ENCODE data around the gene LRRC63.

The LRRC63 gene

GRCh38 chr13:46314587-46314986 is 102.9 kb downstream of the LRRC63 start:
- TF ChIP-seq TARDBP (IDR thresholded peaks at IDR 0.05) (no peak), SUZ12 (IDR thresholded peaks at IDR 0.05) (no peak), SP1 (IDR thresholded peaks at IDR 0.05) (no peak)
- no peak for DNase-seq (ENCODE audit: extremely low spot score)
- CTCF ChIA-PET = interaction anchor here (0.6 kb wide), 1 partner anchor 19 kb away, joined by 3 read pairs; no protein-coding TSS in a partner anchor

DNA sequence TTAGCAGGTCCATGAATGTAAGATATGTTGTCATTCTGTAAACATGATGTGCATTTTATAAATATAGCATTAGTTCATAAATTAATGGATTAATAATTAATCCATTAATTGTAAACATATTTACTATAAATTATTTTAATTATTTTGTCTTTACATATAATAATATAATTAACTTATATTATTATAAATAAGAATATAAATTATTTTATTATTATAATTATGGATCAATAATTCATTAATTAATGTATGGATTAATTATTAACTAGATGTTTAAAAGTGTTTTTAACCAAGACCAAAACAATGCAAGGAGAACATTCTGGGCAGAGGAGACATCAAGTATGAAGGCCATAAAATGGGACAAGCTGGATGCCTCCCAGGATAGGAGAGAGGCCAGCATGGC is 103.3 kb downstream of the LRRC63 start:
- no peak for TF ChIP-seq FOXA1 (IDR thresholded peaks at IDR 0.05)
- no peak for TF ChIP-seq NFRKB (IDR thresholded peaks at IDR 0.05)
- TF ChIP-seq SUZ12 (IDR thresholded peaks at IDR 0.05) = no peak
- no peak for TF ChIP-seq L3MBTL2 (conservative IDR thresholded peaks at IDR 0.05)
- TF ChIP-seq CTBP1 (IDR thresholded peaks at IDR 0.05; ENCODE audit: borderline replicate concordance) = no peak
- TF ChIP-seq ARNT (IDR thresholded peaks at IDR 0.05) = no peak
- TF ChIP-seq FOXM1 (IDR thresholded peaks at IDR 0.05; ENCODE audit: borderline replicate concordance) = no peak
- no peak for DNase-seq (ENCODE audit: extremely low spot score)
- ChIA-PET POLR2A (no interaction called here), CTCF (no interaction called here)

More at GRCh38 chr13:46314587-46314986, 102.9 kb downstream of the LRRC63 start:
- POLR2A ChIA-PET = no interaction called here

DNA sequence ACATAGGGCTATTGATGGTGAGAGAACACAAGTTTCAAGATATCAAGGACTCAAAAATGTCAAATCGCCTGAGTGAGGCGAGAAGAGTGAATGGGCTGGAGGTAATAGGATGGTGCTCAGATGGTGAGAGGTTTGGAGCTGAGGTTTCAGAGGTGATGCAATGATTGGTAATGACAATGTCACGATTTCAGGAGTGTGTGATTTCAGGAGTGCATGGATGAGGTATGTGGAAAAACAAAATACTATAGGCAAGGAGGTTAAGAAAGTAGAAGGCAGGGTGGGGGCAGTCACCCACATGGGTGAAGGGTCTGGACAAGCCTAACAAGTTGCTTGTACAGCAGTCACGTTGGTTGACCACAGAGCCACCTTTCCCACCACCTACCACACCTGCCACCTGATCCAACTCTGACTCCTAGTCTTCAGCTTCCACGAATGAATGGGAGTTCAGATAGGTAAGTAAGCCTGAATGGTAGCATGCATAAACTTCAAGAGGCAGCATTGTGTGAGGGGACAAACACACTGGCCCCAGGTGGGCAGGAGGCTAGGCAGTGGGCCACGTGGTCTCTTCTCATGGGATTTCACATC is 103.9 kb downstream of the LRRC63 start:
- TF ChIP-seq ELF4 (IDR thresholded peaks at IDR 0.05) = no peak
- ChIA-PET POLR2A (no interaction called here), CTCF (no interaction called here)
- no peak for DNase-seq (ENCODE audit: extremely low spot score)

GRCh38 chr13:46317120-46317519 is 105.4 kb downstream of the LRRC63 start:
- DNase-seq (ENCODE audit: extremely low spot score) = no peak
- ChIA-PET CTCF (no interaction called here), POLR2A (no interaction called here)
- TF ChIP-seq ELF4 (IDR thresholded peaks at IDR 0.05) (no peak), HDGF (IDR thresholded peaks at IDR 0.05; ENCODE audit: borderline replicate concordance) (no peak), CTBP1 (IDR thresholded peaks at IDR 0.05; ENCODE audit: borderline replicate concordance) (no peak), LEF1 (IDR thresholded peaks at IDR 0.05; ENCODE audit: borderline replicate concordance) (no peak), NFRKB (IDR thresholded peaks at IDR 0.05) (no peak), ZNF384 (IDR thresholded peaks at IDR 0.05) (no peak), SP1 (IDR thresholded peaks at IDR 0.05) (no peak)

DNA sequence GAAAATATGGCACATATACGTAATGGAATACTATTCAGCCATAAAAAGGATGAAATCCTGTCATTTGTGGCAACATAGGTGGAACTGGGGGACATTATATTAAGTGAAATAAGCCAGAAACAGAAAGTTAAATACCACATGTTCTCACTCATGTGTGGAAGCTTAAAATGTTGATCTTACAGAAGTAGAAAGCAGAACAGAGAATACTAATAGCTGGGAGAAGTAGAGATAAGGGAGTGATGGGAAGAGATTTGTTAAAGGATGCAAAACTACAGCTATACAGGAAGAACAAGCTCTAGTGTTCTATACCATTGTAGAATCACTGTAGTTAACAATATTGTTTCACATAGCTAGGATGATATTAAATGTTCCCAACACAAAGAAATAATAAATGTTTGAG is 107.3 kb downstream of the LRRC63 start:
- ChIA-PET CTCF (no interaction called here), POLR2A (no interaction called here)
- TF ChIP-seq ELF4 (IDR thresholded peaks at IDR 0.05) (no peak), HDGF (IDR thresholded peaks at IDR 0.05; ENCODE audit: borderline replicate concordance) (no peak), TARDBP (IDR thresholded peaks at IDR 0.05) (no peak), CTBP1 (IDR thresholded peaks at IDR 0.05; ENCODE audit: borderline replicate concordance) (no peak), SP1 (IDR thresholded peaks at IDR 0.05) (no peak), FOXA1 (IDR thresholded peaks at IDR 0.05) (no peak), FOXM1 (IDR thresholded peaks at IDR 0.05; ENCODE audit: borderline replicate concordance) (no peak), NFRKB (IDR thresholded peaks at IDR 0.05) (no peak), ZNF384 (IDR thresholded peaks at IDR 0.05) (no peak), ARNT (IDR thresholded peaks at IDR 0.05) (no peak), LEF1 (IDR thresholded peaks at IDR 0.05; ENCODE audit: borderline replicate concordance) (no peak), SUZ12 (IDR thresholded peaks at IDR 0.05) (no peak), L3MBTL2 (conservative IDR thresholded peaks at IDR 0.05) (no peak), FOXK2 (IDR thresholded peaks at IDR 0.05) (no peak), BHLHE40 (IDR thresholded peaks at IDR 0.05; ENCODE audit: borderline replicate concordance) (no peak)
- TF ChIP-seq, protein P1, sequence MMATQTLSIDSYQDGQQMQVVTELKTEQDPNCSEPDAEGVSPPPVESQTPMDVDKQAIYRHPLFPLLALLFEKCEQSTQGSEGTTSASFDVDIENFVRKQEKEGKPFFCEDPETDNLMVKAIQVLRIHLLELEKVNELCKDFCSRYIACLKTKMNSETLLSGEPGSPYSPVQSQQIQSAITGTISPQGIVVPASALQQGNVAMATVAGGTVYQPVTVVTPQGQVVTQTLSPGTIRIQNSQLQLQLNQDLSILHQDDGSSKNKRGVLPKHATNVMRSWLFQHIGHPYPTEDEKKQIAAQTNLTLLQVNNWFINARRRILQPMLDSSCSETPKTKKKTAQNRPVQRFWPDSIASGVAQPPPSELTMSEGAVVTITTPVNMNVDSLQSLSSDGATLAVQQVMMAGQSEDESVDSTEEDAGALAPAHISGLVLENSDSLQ (IDR thresholded peaks at IDR 0.05) = no peak
- DNase-seq (ENCODE audit: extremely low spot score) = no peak

DNA sequence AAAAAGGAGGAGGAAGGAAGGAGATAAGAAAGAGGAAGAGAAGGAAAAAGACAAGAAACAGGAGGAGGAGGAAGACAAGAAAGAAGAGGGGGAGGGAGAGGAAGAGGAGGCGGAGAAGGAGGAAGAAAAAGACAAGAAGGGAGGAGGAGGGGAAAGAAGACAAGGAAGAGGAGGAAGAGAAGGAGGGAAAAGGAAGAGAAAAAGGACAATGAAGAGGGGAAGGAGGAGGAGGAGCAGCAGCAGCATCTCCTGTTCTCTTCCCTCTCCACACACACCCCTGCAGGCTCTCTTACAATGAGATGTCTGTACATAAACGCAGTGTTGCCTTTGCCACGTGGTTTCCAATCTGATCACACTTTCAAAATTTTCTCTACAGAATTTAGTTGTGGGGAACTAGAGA is 108.7 kb downstream of the LRRC63 start:
- POLR2A ChIA-PET = no interaction called here
- CTCF ChIA-PET = no interaction called here

GRCh38 chr13:46320821-46321220 is 109.1 kb downstream of the LRRC63 start:
- TF ChIP-seq BHLHE40 (IDR thresholded peaks at IDR 0.05; ENCODE audit: borderline replicate concordance) = no peak
- TF ChIP-seq FOXA1 (IDR thresholded peaks at IDR 0.05) = no peak
- TF ChIP-seq L3MBTL2 (conservative IDR thresholded peaks at IDR 0.05) = no peak
- no peak for TF ChIP-seq TARDBP (IDR thresholded peaks at IDR 0.05)
- no peak for TF ChIP-seq SP1 (IDR thresholded peaks at IDR 0.05)
- TF ChIP-seq NFRKB (IDR thresholded peaks at IDR 0.05) = no peak
- TF ChIP-seq, protein P1 (IDR thresholded peaks at IDR 0.05) = no peak
- no peak for TF ChIP-seq ZNF384 (IDR thresholded peaks at IDR 0.05)
- TF ChIP-seq FOXM1 (IDR thresholded peaks at IDR 0.05; ENCODE audit: borderline replicate concordance) = no peak
- no peak for TF ChIP-seq CTBP1 (IDR thresholded peaks at IDR 0.05; ENCODE audit: borderline replicate concordance)
- no peak for TF ChIP-seq LEF1 (IDR thresholded peaks at IDR 0.05; ENCODE audit: borderline replicate concordance)
- no peak for TF ChIP-seq HDGF (IDR thresholded peaks at IDR 0.05; ENCODE audit: borderline replicate concordance)
- TF ChIP-seq FOXK2 (IDR thresholded peaks at IDR 0.05) = no peak
- no peak for TF ChIP-seq ELF4 (IDR thresholded peaks at IDR 0.05)
- no peak for TF ChIP-seq ARNT (IDR thresholded peaks at IDR 0.05)
- TF ChIP-seq SUZ12 (IDR thresholded peaks at IDR 0.05) = no peak
- ChIA-PET POLR2A (no interaction called here), CTCF (interaction anchor here (0.6 to 0.9 kb wide), 2 partner anchors 31 to 513 kb away, joined by 3 read pairs; no protein-coding TSS in a partner anchor)
- DNase-seq (ENCODE audit: extremely low spot score) = no peak

More for the DNA sequence above, 108.7 kb downstream of the LRRC63 start:
- DNase-seq (ENCODE audit: extremely low spot score) = no peak
- TF ChIP-seq TARDBP (IDR thresholded peaks at IDR 0.05) (no peak), FOXA1 (IDR thresholded peaks at IDR 0.05) (no peak), ELF4 (IDR thresholded peaks at IDR 0.05) (no peak), L3MBTL2 (conservative IDR thresholded peaks at IDR 0.05) (no peak)
